OCI-LY1 (cell line): ENCODE data around the gene SESN1.
A peak's percentile ranks its signal among the peaks of the same experiment; 100 is the strongest.

Experiments
- H2AFZ ChIP-seq: fragments of 200-600 bp; sonication (generic), shearing (Covaris generic); 2 replicates; pipeline ENCODE4 v1.6.0; 2014; ENCODE audit warnings: antibody characterized with exemption, mild to moderate bottlenecking, low read length
- H3F3A ChIP-seq: fragments of 200-600 bp; sonication (generic), shearing (Covaris generic); 2 replicates; pipeline ENCODE4 v1.6.0; 2014; ENCODE audit warnings: mild to moderate bottlenecking, antibody characterized with exemption, low read length, moderate library complexity; ENCODE audit not compliant: insufficient read depth
- H3K27ac ChIP-seq: fragments of 200-600 bp; sonication (generic); 2 replicates; pipeline ENCODE4 v1.5.1; 2014; ENCODE audit warnings: low read length, mixed run types, mild to moderate bottlenecking, low read depth; ENCODE audit not compliant: poor library complexity, severe bottlenecking
- H3K27me3 ChIP-seq: fragments of 200-600 bp; sonication (generic); 2 replicates; pipeline ENCODE4 v1.6.0; 2014; ENCODE audit warnings: antibody characterized with exemption, mild to moderate bottlenecking, low read length, moderate library complexity; ENCODE audit not compliant: insufficient read depth
- H3K36me3 ChIP-seq: fragments of 200-600 bp; sonication (generic); 2 replicates; pipeline ENCODE4 v1.6.1; 2014; ENCODE audit warnings: mild to moderate bottlenecking, antibody characterized with exemption, low read length, moderate library complexity, mixed read lengths; ENCODE audit not compliant: insufficient read depth
- H3K4me1 ChIP-seq: fragments of 200-600 bp; sonication (generic); 2 replicates; pipeline ENCODE4 v1.5.1; 2014; ENCODE audit warnings: mild to moderate bottlenecking, low read length, moderate library complexity; ENCODE audit not compliant: insufficient read depth, severe bottlenecking
- H3K4me2 ChIP-seq: fragments of 200-600 bp; sonication (generic), shearing (Covaris generic); 2 replicates; pipeline ENCODE4 v1.6.1; 2014; ENCODE audit warnings: low read length
- H3K4me3 ChIP-seq: fragments of 200-600 bp; sonication (generic); 2 replicates; pipeline ENCODE4 v1.5.1; 2014; ENCODE audit warnings: low read length, low read depth, mild to moderate bottlenecking, mixed read lengths; ENCODE audit not compliant: poor library complexity, severe bottlenecking
- H3K79me2 ChIP-seq: fragments of 200-600 bp; shearing (Covaris generic); 2 replicates; pipeline ENCODE4 v1.6.1; 2016; ENCODE audit warnings: mixed run types, low read length, mixed read lengths; ENCODE audit not compliant: insufficient read depth
- H3K9ac ChIP-seq: fragments of 200-600 bp; sonication (generic), shearing (Covaris generic); 2 replicates; pipeline ENCODE4 v1.6.1; 2014; ENCODE audit warnings: mild to moderate bottlenecking, low read length, mixed read lengths
- H3K9me2 ChIP-seq: fragments of 200-600 bp; sonication (generic), shearing (Covaris generic); 2 replicates; pipeline ENCODE4 v1.6.1; 2014; ENCODE audit warnings: low read depth, mild to moderate bottlenecking, low read length, mixed read lengths
- H3K9me3 ChIP-seq: fragments of 200-600 bp; shearing (Covaris generic); 2 replicates; pipeline ENCODE4 v1.6.1; 2014; ENCODE audit warnings: low read length, mixed read lengths
- H4K20me1 ChIP-seq: fragments of 200-600 bp; sonication (generic), shearing (Covaris generic); 2 replicates; pipeline ENCODE4 v1.6.0; 2016; ENCODE audit warnings: mild to moderate bottlenecking, low read length; ENCODE audit not compliant: insufficient read depth
- EZH2 ChIP-seq: fragments of 200-600 bp; sonication (generic), shearing (Covaris generic); IDR thresholded peaks from 2 replicates; pipeline ENCODE4 v1.8.0; 2017; ENCODE audit warnings: borderline replicate concordance, mixed run types, mild to moderate bottlenecking, antibody characterized with exemption, low read length, moderate library complexity, mixed read lengths
- TF ChIP-seq, protein P1 (sequence below): fragments of 200-600 bp; sonication (generic), shearing (Covaris generic); IDR thresholded peaks from 2 replicates; pipeline ENCODE4 v1.5.1; 2017; ENCODE audit warnings: mild to moderate bottlenecking, antibody characterized with exemption, low read length, moderate library complexity, mixed read lengths

The SESN1 gene

GRCh38 chr6:109027964-109028363, 66.7 kb downstream of the SESN1 start:
- Histone ChIP-seq H3K4me1 (peaks cover 16% of the 10 kb centered on the region), H3K27me3 (no peaks in the 10 kb centered on the region), H3K9me2 (no peaks in the 10 kb centered on the region), H3K9ac (no peak overlapping the region), H3K79me2 (no peaks in the 10 kb centered on the region), H3K9me3 (no peaks in the 10 kb centered on the region), H2AFZ (no peak overlapping the region), H3K36me3 (no peaks in the 10 kb centered on the region), H3K4me3 (no peak overlapping the region), H3F3A (no peaks in the 10 kb centered on the region), H4K20me1 (no peaks in the 10 kb centered on the region), H3K27ac (no peak overlapping the region), H3K4me2 (no peak overlapping the region)
- TF ChIP-seq, protein P1, sequence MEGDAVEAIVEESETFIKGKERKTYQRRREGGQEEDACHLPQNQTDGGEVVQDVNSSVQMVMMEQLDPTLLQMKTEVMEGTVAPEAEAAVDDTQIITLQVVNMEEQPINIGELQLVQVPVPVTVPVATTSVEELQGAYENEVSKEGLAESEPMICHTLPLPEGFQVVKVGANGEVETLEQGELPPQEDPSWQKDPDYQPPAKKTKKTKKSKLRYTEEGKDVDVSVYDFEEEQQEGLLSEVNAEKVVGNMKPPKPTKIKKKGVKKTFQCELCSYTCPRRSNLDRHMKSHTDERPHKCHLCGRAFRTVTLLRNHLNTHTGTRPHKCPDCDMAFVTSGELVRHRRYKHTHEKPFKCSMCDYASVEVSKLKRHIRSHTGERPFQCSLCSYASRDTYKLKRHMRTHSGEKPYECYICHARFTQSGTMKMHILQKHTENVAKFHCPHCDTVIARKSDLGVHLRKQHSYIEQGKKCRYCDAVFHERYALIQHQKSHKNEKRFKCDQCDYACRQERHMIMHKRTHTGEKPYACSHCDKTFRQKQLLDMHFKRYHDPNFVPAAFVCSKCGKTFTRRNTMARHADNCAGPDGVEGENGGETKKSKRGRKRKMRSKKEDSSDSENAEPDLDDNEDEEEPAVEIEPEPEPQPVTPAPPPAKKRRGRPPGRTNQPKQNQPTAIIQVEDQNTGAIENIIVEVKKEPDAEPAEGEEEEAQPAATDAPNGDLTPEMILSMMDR = no peak
- no peak for TF ChIP-seq EZH2

- H3K79me2 ChIP-seq = no peaks in the 10 kb centered on the region
- no peak overlapping the region for H3K4me3 ChIP-seq
- no peaks in the 10 kb centered on the region for H3K9me3 ChIP-seq
- H3K4me2 ChIP-seq = no peak overlapping the region
- H3F3A ChIP-seq = no peaks in the 10 kb centered on the region
- H4K20me1 ChIP-seq = no peaks in the 10 kb centered on the region
- H2AFZ ChIP-seq = no peak overlapping the region
- no peak overlapping the region for H3K9ac ChIP-seq
- H3K9me2 ChIP-seq = no peaks in the 10 kb centered on the region
- H3K27ac ChIP-seq = no peak overlapping the region
- TF ChIP-seq, protein P1 = no peak
- no peak for TF ChIP-seq EZH2
- H3K36me3 ChIP-seq = no peaks in the 10 kb centered on the region
- H3K27me3 ChIP-seq = no peaks in the 10 kb centered on the region
- peaks cover 23% of the 10 kb centered on the region for H3K4me1 ChIP-seq
Measured at GRCh38 chr6:109025639-109026038, 69.0 kb downstream of the SESN1 start.

DNA sequence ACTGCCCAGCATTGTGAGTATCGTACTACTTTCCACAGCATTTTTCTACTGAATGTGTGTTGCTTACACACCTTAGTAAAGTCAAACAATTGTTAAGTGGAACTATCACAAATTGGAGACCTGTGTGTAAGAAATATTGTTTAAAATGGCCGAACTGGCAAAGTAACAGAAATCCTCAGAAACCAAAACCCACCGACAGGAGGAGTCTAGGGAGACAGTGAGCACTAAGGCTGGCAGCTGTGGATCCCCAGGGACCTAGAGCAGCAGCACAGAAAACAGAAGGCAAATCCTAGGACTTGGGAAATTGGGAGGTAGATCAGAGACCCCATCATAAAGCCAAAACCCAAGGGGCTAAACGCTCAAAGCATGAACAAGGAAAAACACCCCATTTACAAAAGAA, 69.9 kb downstream of the SESN1 start:
- Histone ChIP-seq H2AFZ (no peak overlapping the region), H3K9ac (no peak overlapping the region), H3K27me3 (no peaks in the 10 kb centered on the region), H3K4me2 (no peak overlapping the region), H3K9me3 (no peaks in the 10 kb centered on the region), H3F3A (no peaks in the 10 kb centered on the region), H3K79me2 (no peaks in the 10 kb centered on the region), H3K4me3 (no peak overlapping the region), H4K20me1 (no peaks in the 10 kb centered on the region), H3K36me3 (no peaks in the 10 kb centered on the region), H3K27ac (no peak overlapping the region), H3K9me2 (no peaks in the 10 kb centered on the region), H3K4me1 (peaks cover 31% of the 10 kb centered on the region)
- TF ChIP-seq, protein P1 = peak; percentile 19; the same call in 1 of the 2 replicates
- TF ChIP-seq EZH2 = no peak
